ENCODE results near the gene ARHGAP30.

DNA sequence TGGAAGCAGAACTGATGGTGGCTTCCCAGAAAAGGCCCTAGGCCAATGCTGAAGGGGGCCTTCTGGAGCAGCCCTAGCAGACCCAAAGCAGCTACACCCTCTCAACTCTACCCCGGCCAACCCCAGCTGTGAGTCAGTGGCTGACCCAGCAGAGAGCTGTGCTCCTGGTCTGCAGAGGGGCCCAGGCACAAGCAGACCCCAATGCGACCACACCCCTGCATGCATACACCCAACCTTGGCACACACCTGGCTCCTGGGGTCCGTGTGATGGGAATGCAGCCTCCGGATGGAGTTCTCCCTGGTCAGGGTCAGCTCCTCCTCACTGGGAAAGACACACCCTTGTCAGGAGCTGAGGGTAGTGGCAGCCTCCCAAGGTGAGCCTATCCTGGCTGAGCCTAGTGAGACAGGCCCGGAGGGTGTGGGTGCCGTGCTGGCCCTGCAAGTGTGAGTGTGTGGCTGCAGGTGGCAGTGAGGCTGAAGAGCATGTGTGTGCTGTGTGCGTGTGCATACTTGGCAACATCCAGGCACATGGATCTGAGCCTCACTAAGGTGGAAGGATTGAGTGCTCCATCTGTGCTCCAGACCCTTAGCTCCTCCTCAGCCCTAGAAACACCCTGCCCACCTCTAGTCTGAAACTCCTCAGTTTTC is 3.9 kb upstream of the ARHGAP30 start:
- no peak for TF ChIP-seq CTCF (IDR thresholded peaks at IDR 0.05; ENCODE audit: low read depth, low read length, poor library complexity, severe bottlenecking)
- no peak for TF ChIP-seq EZH2phosphoT487 (IDR thresholded peaks at IDR 0.05; ENCODE audit: borderline replicate concordance, low read length)

All from DOHH2 (cell line).